GM12801 (cell line): ENCODE measurements around the gene GNB1L.

Source experiments
- CTCF ChIP-seq: IDR thresholded peaks from one replicate; pipeline ENCODE4 v1.5.1; 2011; ENCODE audit warnings: control low read depth; ENCODE audit not compliant: insufficient read length; ENCODE audit errors: extremely low read depth

The GNB1L gene

GRCh38 chr22:19887256-19887985, 32.7 kb upstream of the GNB1L start:
- TF ChIP-seq CTCF = no peak

GRCh38 chr22:19886605-19887255, 32.1 kb upstream of the GNB1L start:
- TF ChIP-seq CTCF = no peak

GRCh38 chr22:19885841-19886592, 31.3 kb upstream of the GNB1L start:
- no peak for TF ChIP-seq CTCF

GRCh38 chr22:19884954-19885751, 30.5 kb upstream of the GNB1L start:
- no peak for TF ChIP-seq CTCF

GRCh38 chr22:19884161-19884953, 29.7 kb upstream of the GNB1L start:
- TF ChIP-seq CTCF = no peak

GRCh38 chr22:19882446-19883381, 28.0 kb upstream of the GNB1L start:
- TF ChIP-seq CTCF = no peak
